ENCODE measurements around the gene AGPAT3. TPM values are rescaled to one million over a fixed set of nuclear protein-coding genes. Genes with fewer than 3 reads are reported as not detected.

Gene AGPAT3
- total and polyA plus RNA-seq, 7 donors = 14.4 to 48.5 (median 20.3) TPM

- 93 to 95% methylated on average over 14 of the region's 14 CpGs for WGBS, 2 donors
- no peaks in the 10 kb centered on the region for H3K27me3 ChIP-seq
- intact Hi-C loops (cut with DNase I) = no loop called here
- no peak for TF ChIP-seq EP300 (IDR thresholded peaks at IDR 0.05)
- TF ChIP-seq POLR2A (IDR thresholded peaks at IDR 0.05) = no peak
- TF ChIP-seq POLR2AphosphoS5 (IDR thresholded peaks at IDR 0.05) = no peak
- no peak for TF ChIP-seq CTCF (IDR thresholded peaks at IDR 0.05)
- H3K36me3 ChIP-seq = no peaks in the 10 kb centered on the region
- DNase-seq = peak; percentile 61
- H3K27ac ChIP-seq = no peak overlapping the region
- H3K4me3 ChIP-seq = no peak overlapping the region
- peaks cover 0 to 28% (median 22%) of the 10 kb centered on the region in 4 donors for H3K4me1 ChIP-seq
- no peaks in the 10 kb centered on the region for H3K9me3 ChIP-seq
Measured at GRCh38 chr21:43885721-43886120, 20.7 kb downstream of the AGPAT3 start.

DNA sequence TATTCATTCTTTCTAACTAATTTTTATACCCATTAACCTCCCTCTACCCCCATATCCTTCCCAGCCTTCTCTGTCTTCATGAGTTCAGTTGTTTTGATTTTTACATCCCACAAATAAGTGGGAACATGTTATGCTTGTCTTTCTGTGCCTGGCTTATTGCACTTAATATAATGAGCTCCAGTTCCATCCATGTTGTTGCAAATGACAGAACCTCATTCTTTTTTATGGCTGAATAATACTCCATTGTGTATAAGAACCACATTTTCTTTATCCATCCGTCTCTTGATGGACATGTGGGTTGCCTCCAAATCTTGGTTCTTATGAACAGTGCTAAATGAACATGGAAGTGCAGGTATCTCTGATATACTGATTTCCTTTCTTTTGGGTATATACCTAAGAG lies 21.5 kb downstream of the AGPAT3 start:
- Histone ChIP-seq H3K27ac (no peak overlapping the region), H3K4me1 (peaks cover 0 to 24% (median 21%) of the 10 kb centered on the region in 4 donors), H3K4me3 (no peak overlapping the region), H3K36me3 (no peaks in the 10 kb centered on the region), H3K9me3 (no peaks in the 10 kb centered on the region), H3K27me3 (no peaks in the 10 kb centered on the region)
- DNase-seq = no peak
- TF ChIP-seq POLR2AphosphoS5 (IDR thresholded peaks at IDR 0.05) (no peak), EP300 (IDR thresholded peaks at IDR 0.05) (no peak), POLR2A (IDR thresholded peaks at IDR 0.05) (no peak), CTCF (IDR thresholded peaks at IDR 0.05) (no peak)
- 96% methylated on average over 1 of the region's 1 CpG for WGBS, 2 donors
- intact Hi-C loops (cut with DNase I) = no loop called here

DNA sequence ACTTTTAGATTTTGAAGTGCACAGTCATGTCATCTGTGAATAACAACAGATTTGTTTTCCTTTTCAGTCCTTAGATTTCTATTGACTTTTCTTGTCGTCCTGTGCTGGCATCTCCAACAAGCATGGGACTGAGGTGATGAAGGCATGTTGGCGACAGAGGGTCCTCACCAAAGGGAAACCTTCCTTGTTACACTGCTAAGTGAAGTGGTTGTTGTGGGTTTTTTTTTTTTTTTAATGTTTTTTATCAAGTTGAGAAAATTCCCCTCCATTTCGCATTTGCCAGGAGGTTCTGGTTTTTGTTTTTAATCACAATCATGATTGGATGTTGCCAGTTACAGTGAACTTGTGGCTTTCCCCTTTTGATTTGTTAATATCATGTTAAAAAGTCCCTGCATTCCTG lies 24.0 kb downstream of the AGPAT3 start:
- Histone ChIP-seq H3K27ac (no peak overlapping the region), H3K27me3 (no peaks in the 10 kb centered on the region), H3K9me3 (no peaks in the 10 kb centered on the region), H3K4me3 (no peak overlapping the region), H3K36me3 (no peaks in the 10 kb centered on the region), H3K4me1 (peaks cover 0 to 22% (median 18%) of the 10 kb centered on the region in 4 donors)
- intact Hi-C loops (cut with DNase I) = no loop called here
- WGBS, 2 donors = 79 to 88% methylated on average over 3 of the region's 3 CpGs
- no peak for TF ChIP-seq EP300 (IDR thresholded peaks at IDR 0.05)
- TF ChIP-seq POLR2AphosphoS5 (IDR thresholded peaks at IDR 0.05) = no peak
- no peak for TF ChIP-seq POLR2A (IDR thresholded peaks at IDR 0.05)
- no peak for TF ChIP-seq CTCF (IDR thresholded peaks at IDR 0.05)
- no peak for DNase-seq

DNA sequence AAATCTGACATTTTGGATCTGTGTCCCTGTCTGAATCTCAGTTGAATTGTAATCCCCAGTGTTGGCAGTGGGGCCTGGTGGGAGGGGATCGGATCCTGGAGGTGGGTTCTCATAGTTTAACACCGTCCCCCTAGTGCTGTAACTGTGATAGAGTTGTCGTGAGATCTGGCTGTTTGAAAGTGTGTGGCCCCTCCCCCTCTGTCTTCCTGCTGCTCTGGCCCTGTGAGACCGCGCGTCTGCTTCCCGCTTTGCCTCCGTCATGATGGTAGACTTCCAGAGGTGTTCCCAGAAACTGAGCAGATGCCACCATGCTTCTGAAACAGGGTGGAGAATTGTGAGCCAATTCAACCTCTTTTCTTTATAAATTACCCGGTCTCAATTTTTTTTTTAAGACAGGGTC lies 25.0 kb downstream of the AGPAT3 start:
- peaks cover 0 to 12% (median 9%) of the 10 kb centered on the region in 4 donors for H3K4me1 ChIP-seq
- H3K9me3 ChIP-seq = no peaks in the 10 kb centered on the region
- H3K27me3 ChIP-seq = no peaks in the 10 kb centered on the region
- H3K4me3 ChIP-seq = no peak overlapping the region
- no peak overlapping the region for H3K27ac ChIP-seq
- TF ChIP-seq CTCF (IDR thresholded peaks at IDR 0.05) (no peak), EP300 (IDR thresholded peaks at IDR 0.05) (no peak), POLR2AphosphoS5 (IDR thresholded peaks at IDR 0.05) (no peak), POLR2A (IDR thresholded peaks at IDR 0.05) (no peak)
- intact Hi-C loops (cut with DNase I) = no loop called here
- WGBS, 2 donors = 90 to 97% methylated on average over 9 of the region's 9 CpGs
- peak; percentile 42 for DNase-seq
- no peaks in the 10 kb centered on the region for H3K36me3 ChIP-seq

- TF ChIP-seq POLR2A (IDR thresholded peaks at IDR 0.05) = no peak
- no peak for TF ChIP-seq CTCF (IDR thresholded peaks at IDR 0.05)
- no peak for TF ChIP-seq POLR2AphosphoS5 (IDR thresholded peaks at IDR 0.05)
- no peak for TF ChIP-seq EP300 (IDR thresholded peaks at IDR 0.05)
- Histone ChIP-seq H3K27me3 (no peaks in the 10 kb centered on the region), H3K4me1 (peaks cover 0 to 10% (median 4%) of the 10 kb centered on the region in 4 donors), H3K27ac (no peak overlapping the region), H3K9me3 (no peaks in the 10 kb centered on the region), H3K4me3 (no peak overlapping the region), H3K36me3 (no peaks in the 10 kb centered on the region)
- 94 to 97% methylated on average over 3 of the region's 3 CpGs for WGBS, 2 donors
- intact Hi-C loops (cut with DNase I) = no loop called here
- DNase-seq = no peak
Measured at GRCh38 chr21:43892334-43892733, 27.3 kb downstream of the AGPAT3 start.
